ENCODE measurements around the gene ANKMY1.

- TF ChIP-seq EZH2 (IDR thresholded peaks at IDR 0.05; ENCODE audit: insufficient read depth, poor library complexity, severe bottlenecking) (no peak), EZH2phosphoT487 (IDR thresholded peaks at IDR 0.05; ENCODE audit: insufficient read depth, low read depth) (no peak)
These were observed 58.9 kb downstream of the ANKMY1 start for GRCh38 chr2:240498958-240499260.
